ENCODE measurements around the gene SLC6A15.

The SLC6A15 gene

GRCh38 chr12:84919271-84919670, 6.7 kb upstream of the SLC6A15 start:
- peaks cover under 1% of the 10 kb centered on the region; the same call in 1 of the 2 replicates for H3K27me3 ChIP-seq (ENCODE audit: control insufficient read depth, insufficient read depth, low read length)
- H3K4me3 ChIP-seq (ENCODE audit: low read depth, low read length) = no peak overlapping the region
- H3K9ac ChIP-seq (ENCODE audit: low read depth, low read length) = no peak overlapping the region
- no peaks in the 10 kb centered on the region for H3K36me3 ChIP-seq (ENCODE audit: control insufficient read depth, insufficient read depth, low read length)
- no peaks in the 10 kb centered on the region for H3K9me3 ChIP-seq (ENCODE audit: control insufficient read depth, insufficient read depth, low read length)
- no peak overlapping the region for H3K27ac ChIP-seq (ENCODE audit: low read depth, low read length)
- no peaks in the 10 kb centered on the region for H3K4me1 ChIP-seq (ENCODE audit: control insufficient read depth, insufficient read depth, low read length)

- peak overlapping the region; percentile 79 for H3K9ac ChIP-seq (ENCODE audit: low read depth, low read length)
Measured at GRCh38 chr12:84913129-84913515, 523 bp upstream of the SLC6A15 start.

GRCh38 chr12:84911271-84912197, 1.1 kb downstream of the SLC6A15 start:
- Histone ChIP-seq H3K9ac (ENCODE audit: low read depth, low read length) (peak overlapping the region; percentile 79), H3K27me3 (ENCODE audit: control insufficient read depth, insufficient read depth, low read length) (peaks cover 17% of the 10 kb centered on the region), H3K4me1 (ENCODE audit: control insufficient read depth, insufficient read depth, low read length) (0 out of 2 replicates have a peak, but pooled peaks cover 5% of the 10 kb centered on the region), H3K9me3 (ENCODE audit: control insufficient read depth, insufficient read depth, low read length) (no peaks in the 10 kb centered on the region), H3K36me3 (ENCODE audit: control insufficient read depth, insufficient read depth, low read length) (no peaks in the 10 kb centered on the region), H3K27ac (ENCODE audit: low read depth, low read length) (peak overlapping the region; percentile 72), H3K4me3 (ENCODE audit: low read depth, low read length) (peak overlapping the region; percentile 90)

More at GRCh38 chr12:84913129-84913515, 523 bp upstream of the SLC6A15 start:
- Histone ChIP-seq H3K27me3 (ENCODE audit: control insufficient read depth, insufficient read depth, low read length) (peaks cover 17% of the 10 kb centered on the region), H3K27ac (ENCODE audit: low read depth, low read length) (no peak overlapping the region), H3K36me3 (ENCODE audit: control insufficient read depth, insufficient read depth, low read length) (no peaks in the 10 kb centered on the region), H3K4me1 (ENCODE audit: control insufficient read depth, insufficient read depth, low read length) (0 out of 2 replicates have a peak, but pooled peaks cover 5% of the 10 kb centered on the region), H3K4me3 (ENCODE audit: low read depth, low read length) (peak overlapping the region; percentile 90), H3K9me3 (ENCODE audit: control insufficient read depth, insufficient read depth, low read length) (no peaks in the 10 kb centered on the region)

DNA sequence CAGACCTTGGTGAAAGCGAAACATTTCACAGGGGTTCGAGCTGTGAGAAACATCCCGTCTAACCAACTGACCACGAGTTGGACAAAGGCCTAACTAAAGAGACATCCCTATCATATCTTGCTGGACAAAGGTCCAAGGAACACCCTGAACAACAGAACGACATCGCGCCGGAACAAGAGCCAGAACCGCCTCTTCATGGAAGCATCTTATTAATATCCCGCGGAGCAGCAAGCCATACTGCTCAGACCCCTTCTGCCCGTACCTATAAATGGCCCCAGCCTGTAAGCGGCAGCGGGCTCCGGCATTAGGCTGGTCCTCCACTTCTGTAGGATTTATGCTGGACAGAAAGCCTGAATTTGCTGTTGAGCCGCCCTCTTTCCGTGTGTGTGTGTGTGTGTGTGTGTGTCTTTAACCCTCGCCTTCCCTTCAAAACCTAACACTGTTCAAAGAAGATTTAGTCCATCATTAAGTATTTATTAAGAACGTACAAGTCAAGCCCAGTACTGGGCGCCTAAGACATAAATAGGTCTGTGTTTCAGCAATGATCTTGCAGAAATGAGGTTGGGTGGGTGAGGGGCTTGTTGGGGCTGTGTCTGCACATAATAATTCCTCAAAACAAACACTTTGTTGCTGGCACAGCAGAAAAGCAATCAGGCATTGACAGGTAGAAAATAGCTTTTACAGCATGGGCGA, 1.9 kb downstream of the SLC6A15 start:
- H3K27ac ChIP-seq (ENCODE audit: low read depth, low read length) = peak overlapping the region; percentile 5
- H3K9ac ChIP-seq (ENCODE audit: low read depth, low read length) = no peak overlapping the region
- peak overlapping the region; percentile 90 for H3K4me3 ChIP-seq (ENCODE audit: low read depth, low read length)

DNA sequence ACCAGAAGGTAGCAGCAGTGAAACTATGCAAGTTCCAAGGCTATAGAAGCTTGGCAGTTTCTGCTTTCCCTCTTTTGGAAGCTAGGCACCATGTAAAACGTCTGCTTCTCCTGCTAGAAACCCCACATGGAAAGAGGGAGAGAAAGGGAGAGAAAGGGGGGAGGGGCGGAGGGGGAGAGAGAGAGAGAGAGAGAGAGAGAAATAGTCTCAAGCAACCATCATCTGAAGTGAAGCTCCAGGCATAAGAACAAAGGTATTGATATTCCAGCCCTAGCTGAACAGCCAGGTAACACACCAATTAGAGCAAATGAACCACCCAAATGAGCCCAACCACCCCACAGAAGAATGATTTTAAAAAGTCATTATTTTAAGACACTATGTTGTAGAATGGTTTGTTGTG, 8.5 kb downstream of the SLC6A15 start:
- Histone ChIP-seq H3K27me3 (ENCODE audit: control insufficient read depth, insufficient read depth, low read length) (no peaks in the 10 kb centered on the region), H3K27ac (ENCODE audit: low read depth, low read length) (no peak overlapping the region), H3K4me1 (ENCODE audit: control insufficient read depth, insufficient read depth, low read length) (no peaks in the 10 kb centered on the region), H3K36me3 (ENCODE audit: control insufficient read depth, insufficient read depth, low read length) (no peaks in the 10 kb centered on the region), H3K4me3 (ENCODE audit: low read depth, low read length) (no peak overlapping the region), H3K9ac (ENCODE audit: low read depth, low read length) (no peak overlapping the region), H3K9me3 (ENCODE audit: control insufficient read depth, insufficient read depth, low read length) (no peaks in the 10 kb centered on the region)

More for the DNA sequence above, 1.9 kb downstream of the SLC6A15 start:
- Histone ChIP-seq H3K27me3 (ENCODE audit: control insufficient read depth, insufficient read depth, low read length) (peaks cover 17% of the 10 kb centered on the region), H3K36me3 (ENCODE audit: control insufficient read depth, insufficient read depth, low read length) (no peaks in the 10 kb centered on the region), H3K9me3 (ENCODE audit: control insufficient read depth, insufficient read depth, low read length) (no peaks in the 10 kb centered on the region), H3K4me1 (ENCODE audit: control insufficient read depth, insufficient read depth, low read length) (0 out of 2 replicates have a peak, but pooled peaks cover 5% of the 10 kb centered on the region)

DNA sequence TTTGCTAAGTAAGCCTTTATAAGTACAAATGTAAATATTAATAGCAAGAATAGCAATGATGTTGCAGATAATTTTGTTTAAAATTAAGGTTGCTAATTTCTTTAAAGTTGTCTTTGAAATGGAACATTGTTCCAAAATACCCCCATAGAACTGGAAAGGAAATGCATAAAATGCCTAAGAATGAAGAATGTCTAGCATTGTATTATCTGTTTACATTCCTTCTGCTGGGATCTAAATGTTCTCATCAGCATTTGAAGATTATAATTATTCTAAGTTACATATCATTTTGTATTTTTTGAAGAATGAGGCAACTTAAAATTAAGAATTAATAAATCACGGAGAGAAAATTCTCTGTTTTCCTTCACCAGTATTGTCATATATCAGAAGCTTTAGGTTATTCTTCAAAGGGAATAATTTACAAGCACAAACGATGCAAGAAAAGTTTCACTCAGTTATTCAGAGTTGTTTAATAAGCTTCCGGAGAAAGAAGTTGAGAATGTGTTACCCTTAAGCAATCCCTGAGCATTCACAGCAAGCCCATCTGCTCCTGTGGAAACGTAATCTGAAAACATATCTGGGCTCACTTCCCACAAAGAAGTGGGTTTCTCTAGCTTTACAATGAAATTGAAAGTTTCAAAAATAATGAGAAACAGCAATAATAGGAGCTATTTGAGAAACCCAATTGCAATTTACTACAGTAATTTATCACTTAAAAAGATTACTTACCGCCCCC, 21.3 kb downstream of the SLC6A15 start:
- Histone ChIP-seq H3K9ac (ENCODE audit: low read depth, low read length) (no peak overlapping the region), H3K4me3 (ENCODE audit: low read depth, low read length) (no peak overlapping the region), H3K27ac (ENCODE audit: low read depth, low read length) (no peak overlapping the region), H3K4me1 (ENCODE audit: control insufficient read depth, insufficient read depth, low read length) (peaks cover 10% of the 10 kb centered on the region; the same call in 1 of the 2 replicates), H3K27me3 (ENCODE audit: control insufficient read depth, insufficient read depth, low read length) (no peaks in the 10 kb centered on the region), H3K9me3 (ENCODE audit: control insufficient read depth, insufficient read depth, low read length) (no peaks in the 10 kb centered on the region), H3K36me3 (ENCODE audit: control insufficient read depth, insufficient read depth, low read length) (no peaks in the 10 kb centered on the region)

DNA sequence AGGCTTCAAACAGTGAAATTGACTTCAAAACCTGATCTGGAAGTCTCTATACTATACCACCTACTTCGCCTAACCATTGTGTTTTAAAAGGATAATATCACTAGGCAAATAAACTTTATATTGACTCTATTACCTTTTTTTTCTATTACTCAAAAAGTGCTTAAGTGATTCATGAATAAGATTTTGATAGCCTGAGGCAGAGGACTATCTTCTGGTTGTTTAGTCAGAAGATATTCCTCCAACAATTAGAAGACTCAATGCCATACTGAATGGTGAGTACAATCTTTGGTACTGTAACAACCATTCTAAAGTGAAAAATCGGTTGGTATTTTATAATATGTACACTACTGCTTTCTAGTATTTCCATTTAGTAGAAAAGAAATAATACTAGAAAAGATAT, 22.8 kb downstream of the SLC6A15 start:
- H3K36me3 ChIP-seq (ENCODE audit: control insufficient read depth, insufficient read depth, low read length) = no peaks in the 10 kb centered on the region

DNA sequence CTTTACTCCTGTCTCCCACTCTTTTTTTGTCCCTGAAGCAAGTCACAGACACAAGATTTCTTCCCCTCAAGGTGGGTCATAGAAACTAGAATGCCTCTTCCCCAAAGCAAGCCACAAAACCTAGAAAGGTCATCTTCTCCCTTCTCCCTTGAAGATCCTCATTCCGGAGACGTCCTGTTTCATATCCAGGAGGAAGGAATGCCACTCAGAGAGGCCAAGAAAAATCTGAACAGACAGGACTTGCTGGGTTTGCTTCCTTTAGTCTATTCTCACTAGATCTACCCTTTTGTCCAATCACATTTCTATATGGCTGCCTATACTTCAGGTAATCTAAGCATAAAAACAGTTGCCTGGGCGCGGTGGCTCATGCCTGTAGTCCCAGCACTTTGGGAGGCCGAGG, 23.7 kb downstream of the SLC6A15 start:
- Histone ChIP-seq H3K4me3 (ENCODE audit: low read depth, low read length) (no peak overlapping the region), H3K27me3 (ENCODE audit: control insufficient read depth, insufficient read depth, low read length) (no peaks in the 10 kb centered on the region), H3K36me3 (ENCODE audit: control insufficient read depth, insufficient read depth, low read length) (no peaks in the 10 kb centered on the region), H3K9ac (ENCODE audit: low read depth, low read length) (no peak overlapping the region), H3K27ac (ENCODE audit: low read depth, low read length) (no peak overlapping the region), H3K4me1 (ENCODE audit: control insufficient read depth, insufficient read depth, low read length) (peaks cover 10% of the 10 kb centered on the region; the same call in 1 of the 2 replicates), H3K9me3 (ENCODE audit: control insufficient read depth, insufficient read depth, low read length) (no peaks in the 10 kb centered on the region)

More for the DNA sequence above, 22.8 kb downstream of the SLC6A15 start:
- H3K9me3 ChIP-seq (ENCODE audit: control insufficient read depth, insufficient read depth, low read length) = no peaks in the 10 kb centered on the region
- H3K4me3 ChIP-seq (ENCODE audit: low read depth, low read length) = no peak overlapping the region
- no peaks in the 10 kb centered on the region for H3K27me3 ChIP-seq (ENCODE audit: control insufficient read depth, insufficient read depth, low read length)
- H3K9ac ChIP-seq (ENCODE audit: low read depth, low read length) = no peak overlapping the region
- no peak overlapping the region for H3K27ac ChIP-seq (ENCODE audit: low read depth, low read length)
- peaks cover 10% of the 10 kb centered on the region; the same call in 1 of the 2 replicates for H3K4me1 ChIP-seq (ENCODE audit: control insufficient read depth, insufficient read depth, low read length)

DNA sequence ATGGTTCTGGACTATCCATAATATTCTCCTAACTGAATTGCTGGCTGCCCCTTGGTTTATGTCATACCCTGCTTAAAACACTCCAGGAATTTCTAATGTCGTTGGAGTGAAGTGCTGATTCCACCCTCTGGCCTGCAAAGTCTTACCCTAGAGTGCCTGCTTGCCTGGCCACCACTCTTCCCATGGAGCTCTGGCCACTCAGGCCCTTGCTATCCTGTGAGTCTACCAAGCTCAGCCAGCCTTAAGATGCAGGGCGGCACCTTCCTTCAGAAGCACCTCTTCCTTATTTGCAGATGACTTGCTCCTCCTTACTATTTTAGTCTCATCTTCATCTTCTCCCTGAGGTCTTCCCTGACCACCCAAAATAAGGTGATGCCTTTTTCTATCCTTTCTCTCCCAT, 35.3 kb downstream of the SLC6A15 start:
- H3K9me3 ChIP-seq (ENCODE audit: control insufficient read depth, insufficient read depth, low read length) = no peaks in the 10 kb centered on the region
- H3K27me3 ChIP-seq (ENCODE audit: control insufficient read depth, insufficient read depth, low read length) = no peaks in the 10 kb centered on the region
- no peak overlapping the region for H3K4me3 ChIP-seq (ENCODE audit: low read depth, low read length)
- H3K36me3 ChIP-seq (ENCODE audit: control insufficient read depth, insufficient read depth, low read length) = no peaks in the 10 kb centered on the region
- H3K27ac ChIP-seq (ENCODE audit: low read depth, low read length) = no peak overlapping the region
- H3K9ac ChIP-seq (ENCODE audit: low read depth, low read length) = no peak overlapping the region
- H3K4me1 ChIP-seq (ENCODE audit: control insufficient read depth, insufficient read depth, low read length) = no peaks in the 10 kb centered on the region

GRCh38 chr12:84875241-84875640, 37.4 kb downstream of the SLC6A15 start:
- H3K27ac ChIP-seq (ENCODE audit: low read depth, low read length) = no peak overlapping the region
- no peak overlapping the region for H3K4me3 ChIP-seq (ENCODE audit: low read depth, low read length)
- no peaks in the 10 kb centered on the region for H3K9me3 ChIP-seq (ENCODE audit: control insufficient read depth, insufficient read depth, low read length)
- H3K36me3 ChIP-seq (ENCODE audit: control insufficient read depth, insufficient read depth, low read length) = no peaks in the 10 kb centered on the region
- no peaks in the 10 kb centered on the region for H3K4me1 ChIP-seq (ENCODE audit: control insufficient read depth, insufficient read depth, low read length)
- H3K27me3 ChIP-seq (ENCODE audit: control insufficient read depth, insufficient read depth, low read length) = no peaks in the 10 kb centered on the region
- no peak overlapping the region for H3K9ac ChIP-seq (ENCODE audit: low read depth, low read length)
